GM19351 (cell line): ENCODE results near the gene UGGT2.
"Not testable (repeated sequence)": the region's sequence is repeated elsewhere in the genome, so short reads cannot be mapped to it uniquely, and the experiment has no call there.

Experiments used
- ATAC-seq: cut with Tn5 transposase; IDR thresholded peaks from one replicate; pipeline ENCODE4 v1.9.1; 2021; ENCODE audit warnings: mild to moderate bottlenecking, moderate library complexity; ENCODE audit not compliant: unreplicated experiment

The UGGT2 gene

DNA sequence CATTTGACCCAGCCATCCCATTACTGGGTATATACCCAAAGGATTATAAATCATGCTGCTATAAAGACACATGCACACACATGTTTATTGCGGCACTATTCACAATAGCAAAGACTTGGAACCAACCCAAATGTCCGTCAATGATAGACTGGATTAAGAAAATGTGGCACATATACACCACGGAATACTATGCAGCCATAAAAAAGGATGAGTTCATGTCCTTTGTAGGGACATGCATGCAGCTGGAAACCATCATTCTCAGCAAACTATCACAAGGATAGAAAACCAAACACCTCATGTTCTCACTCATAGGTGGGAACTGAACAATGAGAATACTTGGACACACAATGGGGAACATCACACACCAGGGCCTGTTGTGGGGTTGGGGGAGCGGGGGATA is 2.2 kb downstream of the UGGT2 start:
- not testable (repeated sequence) for ATAC-seq

GRCh38 chr13:96046449-96047126 is 6.6 kb downstream of the UGGT2 start:
- not testable (repeated sequence) for ATAC-seq

DNA sequence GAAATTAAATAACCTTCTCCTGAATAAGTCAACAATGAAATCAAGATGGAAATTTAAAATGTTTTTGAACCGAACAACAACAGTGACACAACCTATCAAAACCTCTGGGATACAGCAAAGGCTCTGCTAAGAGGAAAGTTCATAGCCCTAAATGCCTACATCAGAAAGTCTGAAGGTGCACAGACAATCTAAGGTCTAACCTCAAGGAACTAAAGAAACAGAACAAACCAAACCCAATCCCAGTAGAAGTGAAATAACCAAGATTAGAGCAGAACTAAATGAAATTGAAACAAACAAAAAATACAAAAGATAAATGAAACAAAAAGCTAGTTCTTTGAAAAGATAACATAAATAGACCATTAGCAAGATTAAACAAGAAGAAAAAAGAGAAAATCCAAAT is 9.0 kb downstream of the UGGT2 start:
- no peak for ATAC-seq

- ATAC-seq, result no peak
Observed at GRCh38 chr13:96041326-96042110, 11.7 kb downstream of the UGGT2 start.

GRCh38 chr13:96036515-96036914 is 16.7 kb downstream of the UGGT2 start:
- ATAC-seq, result no peak

- ATAC-seq, result no peak
Observed at GRCh38 chr13:96034662-96035061, 18.5 kb downstream of the UGGT2 start.

DNA sequence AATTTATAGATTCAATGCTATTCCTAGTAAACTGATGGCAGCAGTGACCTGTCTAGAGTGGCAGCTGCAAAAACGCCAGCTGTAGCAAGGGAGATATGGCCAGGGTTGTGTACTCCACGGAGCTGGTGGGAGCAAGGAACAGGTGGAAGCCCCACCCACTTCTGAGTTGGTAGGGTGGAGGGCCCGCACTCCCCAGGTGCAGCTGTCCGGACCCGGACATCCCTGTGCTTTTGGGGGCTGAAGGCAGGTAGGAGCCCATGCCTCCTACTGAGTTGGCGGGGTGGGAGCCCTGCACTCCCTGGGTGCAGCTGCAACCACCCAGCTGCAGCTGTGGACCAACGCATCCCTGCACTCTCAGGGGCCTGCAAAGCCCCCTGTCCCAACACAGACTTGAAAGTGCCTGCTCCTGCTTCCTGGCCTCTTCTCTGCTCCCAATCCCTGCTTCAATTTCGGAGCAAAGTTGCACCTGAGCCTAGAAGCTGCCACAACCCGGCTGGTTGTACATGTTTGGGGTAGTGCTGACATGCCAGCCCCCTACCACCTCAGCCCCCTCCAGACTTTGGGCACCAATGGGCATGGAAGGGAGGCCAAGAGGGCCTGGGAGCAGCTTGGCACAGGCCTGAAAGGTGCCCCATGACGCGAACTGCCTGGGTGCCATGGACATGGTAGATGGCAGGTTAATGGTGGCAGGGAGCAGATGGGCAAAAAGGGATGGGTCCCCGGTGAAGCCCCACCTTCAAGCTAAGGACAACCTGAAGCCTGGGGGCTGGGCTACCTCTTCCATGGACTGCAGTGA is 19.8 kb downstream of the UGGT2 start:
- ATAC-seq, result no peak

DNA sequence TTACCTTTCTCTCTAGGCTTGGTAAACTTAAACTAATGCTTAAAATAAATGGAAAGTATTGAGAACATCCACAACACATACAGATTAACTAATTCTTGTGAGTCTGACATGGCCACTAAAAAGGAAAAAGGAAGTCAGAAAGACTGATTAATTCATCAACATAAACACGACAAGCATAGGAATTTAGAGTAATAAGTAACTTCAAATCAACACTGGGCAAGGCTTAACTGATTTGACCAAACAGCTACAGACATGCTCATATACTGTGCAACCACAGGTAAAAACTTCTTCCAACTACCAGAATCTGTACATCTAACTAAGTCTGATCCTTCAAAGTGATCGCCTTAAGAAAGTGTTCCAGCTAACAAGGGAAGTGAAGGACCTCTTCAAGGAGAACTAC is 20.5 kb downstream of the UGGT2 start:
- no peak for ATAC-seq

- no peak for ATAC-seq
Observed at GRCh38 chr13:96029002-96029401, 24.2 kb downstream of the UGGT2 start.

- ATAC-seq, result no peak
Observed at GRCh38 chr13:96027496-96027895, 25.7 kb downstream of the UGGT2 start.

- ATAC-seq, result no peak
Observed at GRCh38 chr13:96025283-96025682, 27.9 kb downstream of the UGGT2 start.

DNA sequence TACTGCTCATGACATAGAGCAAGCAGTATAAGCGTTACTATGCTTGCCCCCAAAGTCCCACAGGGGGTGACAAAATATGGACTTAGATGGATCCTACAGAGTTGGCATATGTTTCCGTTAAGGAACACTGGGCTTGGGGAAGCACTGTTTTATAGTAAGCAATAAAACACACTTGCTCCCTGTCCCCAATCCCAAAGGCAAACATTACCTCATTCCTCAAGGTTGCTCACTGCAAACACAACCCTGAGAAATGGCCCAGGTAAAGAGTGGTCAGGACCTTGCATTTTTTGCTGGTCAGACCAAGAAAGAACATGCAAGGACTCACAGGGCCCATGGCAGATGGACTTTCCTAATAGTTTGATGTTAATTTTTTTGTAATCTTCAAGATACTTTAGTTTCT is 32.3 kb downstream of the UGGT2 start:
- no peak for ATAC-seq

- ATAC-seq, result peak; percentile 98
Observed at GRCh38 chr13:96020155-96020575, 33.0 kb downstream of the UGGT2 start.

GRCh38 chr13:96018135-96018534 is 35.1 kb downstream of the UGGT2 start:
- no peak for ATAC-seq

DNA sequence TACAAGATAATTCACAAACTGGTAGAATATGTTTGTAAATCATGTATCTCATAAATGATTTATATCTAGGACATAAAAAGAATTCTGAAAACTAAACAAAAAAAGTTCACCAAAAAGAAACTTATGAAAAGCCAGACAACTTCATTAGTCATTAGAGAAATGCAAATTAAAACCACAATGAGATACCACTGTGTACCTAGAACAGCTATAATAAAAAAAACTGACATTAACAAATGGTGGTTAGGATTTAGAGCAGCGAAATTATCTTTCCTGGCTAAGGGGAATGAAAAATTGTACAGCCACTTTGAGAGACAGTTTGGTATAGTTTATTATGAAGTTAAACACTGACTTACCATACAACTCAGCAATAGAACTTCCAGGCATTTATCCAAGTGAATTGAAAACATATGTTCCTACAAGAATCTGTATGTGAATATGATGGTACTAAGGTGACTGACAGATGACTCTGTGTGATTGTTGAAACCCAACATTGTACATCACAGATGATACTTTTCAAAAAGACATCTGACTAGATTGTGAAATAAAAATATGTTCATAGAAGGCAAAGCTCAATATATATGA is 41.8 kb downstream of the UGGT2 start:
- no peak for ATAC-seq

- no peak for ATAC-seq
Observed at GRCh38 chr13:96003304-96003703, 49.9 kb downstream of the UGGT2 start.

DNA sequence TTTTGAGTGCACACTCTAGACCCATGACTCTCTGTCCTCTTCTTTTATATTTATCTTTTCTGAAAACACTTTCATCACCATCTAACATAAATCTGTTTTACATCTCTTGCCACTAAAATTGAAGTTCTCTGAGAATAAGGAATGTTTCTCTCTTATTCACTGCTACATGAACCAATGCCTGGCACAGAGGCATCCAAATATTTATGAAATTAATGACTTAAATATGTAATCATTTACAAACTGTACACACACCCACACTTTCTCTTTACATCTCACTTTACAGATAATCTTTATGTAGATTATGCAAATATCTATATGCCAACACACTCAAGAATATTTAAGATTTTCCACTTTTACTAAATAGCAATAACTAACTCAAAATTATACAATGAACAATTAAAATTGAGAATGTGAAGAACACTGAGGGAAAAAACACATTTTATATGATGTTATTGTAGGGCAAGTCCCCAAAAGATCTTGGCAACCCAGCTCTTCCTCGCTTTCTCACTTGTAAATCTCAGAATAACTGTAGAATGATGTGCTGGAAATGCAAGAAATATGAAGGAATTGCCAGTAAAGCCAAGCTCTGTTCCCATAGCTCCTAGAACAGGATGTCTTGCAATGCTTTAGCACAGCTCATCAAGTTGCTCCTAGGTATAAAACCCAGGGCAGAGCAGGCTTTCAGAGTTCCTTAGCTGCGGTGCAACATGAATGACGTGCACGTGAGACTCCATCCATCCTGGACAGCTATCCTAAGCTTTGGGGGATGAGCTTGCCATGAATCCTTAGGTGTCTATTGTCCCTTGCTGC is 50.7 kb downstream of the UGGT2 start:
- ATAC-seq, result no peak

GRCh38 chr13:96000069-96000468 is 53.1 kb downstream of the UGGT2 start:
- no peak for ATAC-seq

DNA sequence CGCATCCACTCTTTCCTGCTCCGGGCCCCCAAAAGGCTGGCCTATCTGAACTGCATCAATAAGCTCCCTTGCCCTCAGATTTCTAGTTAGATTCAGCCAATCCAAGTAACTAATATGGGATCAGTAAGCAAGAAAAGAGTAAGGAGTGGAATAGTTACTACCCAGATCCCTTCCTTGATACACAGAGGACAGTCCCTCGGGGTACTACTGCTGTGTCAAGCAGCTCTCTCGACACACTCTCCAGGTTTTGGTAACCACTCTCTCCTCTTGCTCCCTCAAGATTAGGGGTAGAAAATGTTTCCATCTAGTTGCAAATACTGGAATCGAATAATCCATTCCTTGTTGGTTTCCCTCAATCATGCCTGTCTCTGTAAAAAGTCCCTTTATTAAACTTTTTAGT is 65.4 kb downstream of the UGGT2 start:
- no peak for ATAC-seq

DNA sequence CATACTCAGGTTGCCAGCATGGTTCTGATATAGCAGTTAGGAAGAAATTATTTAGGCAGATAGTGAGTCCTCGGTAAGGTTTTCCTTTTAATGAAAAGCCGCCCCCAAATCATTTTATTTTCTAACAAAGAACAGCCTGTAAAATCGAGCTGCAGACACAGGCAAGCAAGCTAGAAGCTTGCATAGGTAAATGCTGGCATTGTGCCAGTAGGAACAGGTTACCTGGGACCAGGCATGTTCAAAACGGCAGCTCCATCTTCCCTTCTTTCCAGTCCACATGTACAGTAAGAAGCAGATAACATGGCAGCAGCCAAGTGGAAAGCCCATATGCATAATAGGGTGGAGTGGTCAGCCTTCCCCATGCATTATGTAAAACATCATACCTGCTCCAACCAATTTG is 71.1 kb downstream of the UGGT2 start:
- no peak for ATAC-seq
